ENCODE results near the gene TPM2. TPM values are rescaled to one million over a fixed set of nuclear protein-coding genes. Genes with fewer than 3 reads are reported as not detected.
"Not testable (repeated sequence)": the region's sequence is repeated elsewhere in the genome, so short reads cannot be mapped to it uniquely, and the experiment has no call there.

The TPM2 gene
- polyA plus RNA-seq, 1 donor: 10,018 TPM

DNA sequence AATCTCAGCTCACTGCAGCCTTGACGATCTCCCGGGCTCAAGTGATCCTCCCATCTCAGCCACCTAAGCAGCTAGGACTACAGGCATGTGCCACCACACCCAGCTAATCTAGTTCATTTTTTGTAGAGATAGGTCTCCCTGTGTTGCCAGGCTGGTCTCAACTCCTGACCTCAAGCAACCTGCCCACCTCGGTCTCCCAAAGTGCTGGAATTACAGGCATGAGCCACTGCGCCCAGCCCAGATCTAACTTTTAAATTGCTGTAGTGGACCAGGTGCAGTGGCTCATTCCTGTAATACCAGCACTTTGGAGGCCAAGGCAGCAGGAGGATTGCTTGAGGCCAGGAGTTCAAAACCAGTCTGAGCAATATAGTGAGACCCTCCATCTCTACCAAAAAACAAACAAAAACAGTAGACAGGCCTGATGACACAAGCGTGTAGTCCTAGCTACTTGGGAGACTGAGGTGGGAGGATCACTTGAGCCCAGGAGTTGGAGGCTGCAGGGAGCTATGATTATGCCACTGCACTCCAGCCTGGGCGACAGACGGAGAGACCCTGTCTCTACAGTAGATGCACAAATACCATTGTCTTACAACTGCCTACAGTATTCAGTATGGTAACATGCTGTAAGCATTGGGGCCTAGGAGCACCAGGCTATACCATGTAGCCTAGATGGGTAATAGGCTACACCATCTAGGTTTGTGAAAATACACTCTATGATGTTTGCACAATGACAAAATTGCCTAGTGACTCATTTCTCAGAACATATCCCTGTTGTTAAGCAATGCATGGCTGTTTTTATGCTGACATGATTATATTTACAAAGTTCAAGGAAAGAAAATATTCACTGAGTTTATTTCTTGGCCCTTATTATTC, 37.5 kb downstream of the TPM2 start:
- DNase-seq: no peak

DNA sequence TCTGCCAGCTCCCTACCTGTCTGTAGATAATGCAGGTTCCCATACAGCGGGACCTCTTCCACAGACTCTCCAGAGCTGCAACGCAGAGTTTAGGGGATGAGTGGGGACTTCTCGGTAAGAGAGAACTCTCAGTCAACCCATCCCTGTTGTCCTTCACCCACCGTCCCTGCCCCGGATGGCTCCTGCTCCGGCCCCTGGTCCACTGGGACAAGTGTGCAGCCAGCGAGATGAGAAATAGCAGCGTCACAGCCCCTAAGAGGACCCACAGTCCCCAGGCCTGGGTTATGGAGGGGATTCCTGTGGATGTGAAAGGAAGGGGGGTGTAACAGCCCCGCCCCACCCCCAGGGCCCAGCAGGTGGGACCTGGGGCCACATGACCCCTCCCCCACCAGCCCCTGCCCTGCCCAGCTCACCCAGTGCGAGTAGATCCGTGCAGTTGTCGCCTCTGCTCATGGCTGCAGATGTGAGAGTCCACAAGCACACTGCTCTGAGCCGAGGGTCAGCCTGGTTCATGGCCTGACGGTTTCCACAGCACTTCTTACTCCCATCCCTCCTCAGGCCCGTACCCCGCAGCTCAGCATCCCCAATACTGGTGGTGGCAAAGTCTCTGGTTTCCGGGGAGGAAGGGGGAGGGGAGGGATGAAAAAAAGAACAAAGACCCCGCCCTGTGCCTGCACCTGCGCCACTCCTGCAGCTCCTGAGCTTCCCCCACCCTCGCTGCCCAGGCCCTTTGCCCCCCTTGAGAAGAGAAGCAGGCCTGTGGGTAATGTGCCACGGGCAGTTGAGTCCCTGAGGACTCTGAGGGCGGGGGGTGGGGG, 39.2 kb downstream of the TPM2 start, which contains the start of gene SIT1:
Gene SIT1, minus strand, starts transcription at position 591 of the 818 bp plus-strand sequence. Its CDS starts 78 bp downstream, at position 513.
- DNase-seq: no peak

DNA sequence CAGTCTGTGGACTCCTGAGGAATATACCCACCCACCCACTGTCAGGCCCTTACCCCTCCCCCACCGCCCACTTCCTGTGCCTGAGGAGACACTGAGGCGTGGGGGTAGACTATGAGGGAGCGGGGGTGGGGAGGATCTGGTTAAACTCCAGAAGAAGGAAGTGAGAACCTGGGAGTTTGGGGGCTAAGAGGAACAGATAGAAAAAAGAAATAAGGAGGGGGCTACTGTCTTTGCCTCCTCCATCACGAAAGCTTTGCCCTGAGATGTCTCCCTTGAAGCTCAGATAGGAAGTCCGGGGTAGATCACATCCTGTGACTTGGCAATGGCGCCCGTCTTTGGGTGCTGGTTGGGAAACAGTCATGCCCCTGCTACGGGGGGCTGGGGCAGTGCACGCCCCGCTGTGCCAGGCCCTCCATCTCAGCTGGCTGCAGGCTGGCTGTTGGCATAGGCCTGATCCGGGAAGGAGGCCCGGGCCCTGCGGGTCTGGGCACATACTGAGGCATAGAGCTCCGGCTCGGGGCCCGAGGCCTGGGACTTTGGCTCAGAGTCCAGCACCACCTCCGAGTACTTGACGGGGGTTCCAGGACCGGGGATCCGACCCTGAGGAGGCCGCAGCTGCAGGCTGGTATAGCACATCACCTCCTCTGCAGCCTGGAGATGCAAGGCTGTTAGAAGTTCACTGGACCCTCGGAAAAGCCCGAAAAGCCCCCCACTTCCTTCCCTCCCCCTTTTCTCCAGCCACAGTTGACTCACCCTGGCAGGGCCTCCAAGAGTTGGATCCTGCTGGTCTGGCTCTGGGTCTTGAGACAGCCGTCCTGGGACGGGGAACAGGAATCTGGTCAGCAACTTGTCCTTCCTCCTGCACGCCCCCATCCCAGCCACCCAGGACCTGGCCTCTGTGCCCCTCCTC, 40.0 kb downstream of the TPM2 start:
- DNase-seq: no peak

GRCh38 chr9:35646533-35647265, 43.0 kb downstream of the TPM2 start:
- DNase-seq: peak; percentile 95

DNA sequence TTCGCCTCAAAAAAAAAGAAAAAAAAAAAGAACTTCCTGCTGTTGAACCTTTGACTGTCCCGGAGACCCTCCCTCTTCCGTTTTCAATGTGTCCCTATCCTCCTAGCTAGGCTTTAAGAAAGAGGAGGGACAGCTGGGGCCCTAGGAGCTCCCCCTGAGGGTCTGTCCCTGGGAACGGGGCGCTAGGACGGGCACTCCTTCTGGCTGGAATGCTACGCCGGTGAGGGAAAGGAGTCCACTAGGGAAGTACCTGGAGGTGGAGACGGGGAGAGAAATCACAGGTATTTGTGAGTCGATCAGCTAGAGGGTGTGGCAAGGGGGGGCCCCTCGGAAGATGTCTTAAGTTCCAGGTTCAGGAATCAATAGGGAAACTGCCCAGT, 43.6 kb downstream of the TPM2 start:
- DNase-seq: no peak

- not testable (repeated sequence) for DNase-seq
Observed at GRCh38 chr9:35645736-35646135, 44.0 kb downstream of the TPM2 start.

- DNase-seq: no peak
Observed at GRCh38 chr9:35643046-35643445, 46.7 kb downstream of the TPM2 start.

GRCh38 chr9:35641478-35641877, 48.2 kb downstream of the TPM2 start:
- not testable (repeated sequence) for DNase-seq

DNA sequence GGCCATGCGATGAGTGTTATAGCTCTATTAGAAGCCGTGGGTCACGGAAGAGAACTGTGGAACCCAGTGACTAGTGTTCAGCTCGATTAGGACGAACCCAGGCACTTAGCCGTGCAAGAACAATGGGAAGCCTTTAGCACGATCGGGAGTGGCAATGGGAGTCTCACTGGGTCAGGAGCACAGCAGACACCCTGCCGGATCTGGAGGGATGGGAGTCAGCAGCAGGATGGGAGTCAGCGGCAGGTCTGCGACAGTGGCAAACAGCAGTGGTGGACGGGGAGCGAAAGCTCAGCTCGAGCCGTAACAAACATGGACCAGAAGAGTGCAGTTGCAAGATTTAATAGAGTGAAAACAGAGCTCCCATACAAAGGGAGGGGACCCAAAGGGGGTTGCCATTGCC, 49.3 kb downstream of the TPM2 start:
- DNase-seq: not testable (repeated sequence)

DNA sequence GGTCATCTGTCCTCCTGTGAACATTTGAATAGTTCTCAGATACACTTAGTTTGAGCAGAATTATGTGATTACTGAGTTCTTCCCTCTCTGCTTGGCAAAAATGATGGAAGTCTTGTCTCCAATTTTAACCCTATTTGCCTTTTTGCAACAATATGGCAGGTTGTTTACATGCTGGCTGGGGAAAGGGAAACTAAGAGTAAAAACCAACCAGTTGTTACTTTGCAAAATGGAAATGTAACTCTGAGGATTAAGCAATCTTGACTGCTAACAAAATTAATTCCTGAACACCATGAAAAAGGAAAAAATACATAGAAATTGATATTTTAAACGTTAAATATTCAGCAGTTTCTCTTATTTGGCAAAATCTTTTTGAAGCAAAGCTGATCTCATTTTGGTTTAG, 50.1 kb downstream of the TPM2 start:
- no peak for DNase-seq

GRCh38 chr9:35639225-35639624, 50.5 kb downstream of the TPM2 start:
- not testable (repeated sequence) for DNase-seq

DNA sequence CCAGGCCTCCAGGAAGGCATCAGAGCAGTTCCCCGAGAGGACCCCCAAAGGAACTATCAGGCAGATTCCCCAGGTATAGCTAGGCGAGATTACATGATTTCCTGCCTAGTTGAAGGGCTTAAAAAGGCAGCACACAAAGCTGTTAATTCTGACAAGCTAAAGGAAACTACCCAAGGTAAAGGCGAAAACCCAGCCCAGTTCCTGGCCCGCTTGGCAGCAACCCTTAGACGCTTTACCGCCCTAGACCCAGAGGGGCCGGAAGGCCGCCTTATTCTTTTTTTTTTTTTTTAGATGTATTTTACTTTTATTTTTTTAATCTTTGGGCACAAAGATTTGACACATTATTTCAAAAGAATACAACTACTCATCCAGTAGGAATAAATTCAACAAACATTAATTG, 51.0 kb downstream of the TPM2 start:
- DNase-seq: not testable (repeated sequence)

DNA sequence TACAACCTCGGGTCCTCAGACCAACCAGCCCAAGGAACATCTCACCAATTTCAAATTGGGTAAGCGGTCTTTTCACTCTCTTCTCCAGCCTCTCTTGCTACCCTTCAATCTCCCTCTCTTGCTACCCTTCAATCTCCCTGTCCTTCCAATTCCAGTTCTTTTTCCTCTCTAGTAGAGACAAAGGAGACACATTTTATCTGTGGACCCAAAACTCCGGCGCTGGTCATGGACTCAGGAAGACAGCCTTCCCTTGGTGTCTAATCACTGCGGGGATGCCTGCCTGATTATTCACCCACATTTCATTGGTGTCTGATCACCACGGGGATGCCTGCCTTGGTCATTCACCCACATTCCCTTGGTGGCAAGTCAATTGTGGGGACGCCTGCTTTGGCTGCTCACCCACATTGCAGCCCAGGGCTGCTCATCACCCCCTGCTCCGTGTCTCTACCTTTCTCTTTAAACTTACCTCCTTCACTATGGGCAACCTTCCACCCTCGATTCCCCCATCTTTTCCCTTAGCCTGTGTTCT, 52.2 kb downstream of the TPM2 start:
- not testable (repeated sequence) for DNase-seq

DNA sequence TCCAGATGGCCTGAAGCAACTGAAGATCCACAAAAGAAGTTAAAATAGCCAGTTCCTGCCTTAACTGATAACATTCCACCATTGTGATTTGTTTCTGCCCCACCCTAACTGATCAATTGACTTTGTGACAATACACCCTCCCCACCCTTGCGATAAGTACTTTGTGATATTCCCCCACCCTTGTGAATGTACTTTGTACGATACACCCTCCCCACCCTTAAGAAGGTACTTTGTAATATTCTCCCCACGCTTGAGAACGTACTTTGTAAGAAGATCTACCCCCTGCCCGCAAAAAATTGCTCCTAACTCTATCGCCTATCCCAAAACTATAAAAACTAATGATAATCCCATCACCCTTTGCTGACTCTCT, 52.9 kb downstream of the TPM2 start:
- DNase-seq: not testable (repeated sequence)

GRCh38 chr9:35636135-35636876, 53.4 kb downstream of the TPM2 start:
- no peak for DNase-seq

GRCh38 chr9:35635730-35636129, 54.0 kb downstream of the TPM2 start:
- no peak for DNase-seq

All from hindlimb muscle (tissue), 1 donor.